Measurements from ENCODE around the gene NCAM1.

DNA sequence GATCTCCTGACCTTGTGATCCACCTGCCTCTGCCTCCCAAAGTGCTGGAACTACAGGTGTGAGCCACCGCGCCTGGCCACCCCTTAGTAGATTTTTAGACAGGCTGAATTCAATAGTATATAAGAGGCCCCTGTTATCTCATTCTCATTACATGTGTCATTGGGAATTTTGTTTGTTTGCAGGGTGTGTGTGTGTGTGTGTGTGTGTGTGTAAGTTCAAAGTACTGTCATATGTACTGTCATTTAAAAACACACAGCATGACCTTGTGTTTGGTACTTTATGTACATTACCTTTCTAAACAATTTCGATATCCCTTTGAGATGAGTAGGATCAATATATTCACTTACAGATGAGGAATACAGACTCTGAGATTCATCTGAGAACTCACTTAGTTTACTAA lies 234.5 kb downstream of the NCAM1 start:
- TF ChIP-seq, protein P1, sequence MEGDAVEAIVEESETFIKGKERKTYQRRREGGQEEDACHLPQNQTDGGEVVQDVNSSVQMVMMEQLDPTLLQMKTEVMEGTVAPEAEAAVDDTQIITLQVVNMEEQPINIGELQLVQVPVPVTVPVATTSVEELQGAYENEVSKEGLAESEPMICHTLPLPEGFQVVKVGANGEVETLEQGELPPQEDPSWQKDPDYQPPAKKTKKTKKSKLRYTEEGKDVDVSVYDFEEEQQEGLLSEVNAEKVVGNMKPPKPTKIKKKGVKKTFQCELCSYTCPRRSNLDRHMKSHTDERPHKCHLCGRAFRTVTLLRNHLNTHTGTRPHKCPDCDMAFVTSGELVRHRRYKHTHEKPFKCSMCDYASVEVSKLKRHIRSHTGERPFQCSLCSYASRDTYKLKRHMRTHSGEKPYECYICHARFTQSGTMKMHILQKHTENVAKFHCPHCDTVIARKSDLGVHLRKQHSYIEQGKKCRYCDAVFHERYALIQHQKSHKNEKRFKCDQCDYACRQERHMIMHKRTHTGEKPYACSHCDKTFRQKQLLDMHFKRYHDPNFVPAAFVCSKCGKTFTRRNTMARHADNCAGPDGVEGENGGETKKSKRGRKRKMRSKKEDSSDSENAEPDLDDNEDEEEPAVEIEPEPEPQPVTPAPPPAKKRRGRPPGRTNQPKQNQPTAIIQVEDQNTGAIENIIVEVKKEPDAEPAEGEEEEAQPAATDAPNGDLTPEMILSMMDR (conservative IDR thresholded peaks at IDR 0.05; ENCODE audit: low read depth, low read length) = no peak
- TF ChIP-seq EZH2 (IDR thresholded peaks at IDR 0.05; ENCODE audit: low read length, unreplicated experiment) (no peak), EZH2phosphoT487 (IDR thresholded peaks at IDR 0.05; ENCODE audit: borderline replicate concordance, low read length) (no peak)

Measured in PC-3 (cell line).